IPS DF 6.9 (cell line): ENCODE data around the gene MYL2.
A peak's percentile ranks its signal among the peaks of the same experiment; 100 is the strongest.

Source experiments
- DNase-seq: peaks from one replicate; pipeline ENCODE4 v3.0.0-alpha.2; 2013; ENCODE audit warnings: low read depth, low spot score
- H3K27ac ChIP-seq: one replicate; pipeline ENCODE4 v1.5.1; 2013; ENCODE audit warnings: low read length, control low read depth
- H3K27me3 ChIP-seq: 2 replicates; pipeline ENCODE4 v1.6.1; 2013; ENCODE audit warnings: mild to moderate bottlenecking, low read length; ENCODE audit not compliant: control insufficient read depth, insufficient read depth
- H3K36me3 ChIP-seq: 2 replicates; pipeline ENCODE4 v1.6.1; 2013; ENCODE audit warnings: low read length; ENCODE audit not compliant: control insufficient read depth, insufficient read depth
- H3K4me1 ChIP-seq: 2 replicates; pipeline ENCODE4 v1.6.1; 2013; ENCODE audit warnings: low read length; ENCODE audit not compliant: control insufficient read depth, insufficient read depth
- H3K4me3 ChIP-seq: 2 replicates; pipeline ENCODE4 v1.5.1; 2013; ENCODE audit warnings: mild to moderate bottlenecking, low read length
- H3K9me3 ChIP-seq: 2 replicates; pipeline ENCODE4 v1.6.1; 2013; ENCODE audit warnings: low read length, inconsistent platforms; ENCODE audit not compliant: control insufficient read depth, insufficient read depth
- WGBS: extraction: QIAGEN DNeasy Blood & Tissue Kit; methylation state at CpG from one replicate; pipeline ENCODE4 v1.1.7; 2013; ENCODE audit warnings: mixed read lengths, missing lambda C conversion rate; ENCODE audit not compliant: insufficient read length, insufficient coverage; 5-methylcytosine and 5-hydroxymethylcytosine counted together

Gene MYL2

DNA sequence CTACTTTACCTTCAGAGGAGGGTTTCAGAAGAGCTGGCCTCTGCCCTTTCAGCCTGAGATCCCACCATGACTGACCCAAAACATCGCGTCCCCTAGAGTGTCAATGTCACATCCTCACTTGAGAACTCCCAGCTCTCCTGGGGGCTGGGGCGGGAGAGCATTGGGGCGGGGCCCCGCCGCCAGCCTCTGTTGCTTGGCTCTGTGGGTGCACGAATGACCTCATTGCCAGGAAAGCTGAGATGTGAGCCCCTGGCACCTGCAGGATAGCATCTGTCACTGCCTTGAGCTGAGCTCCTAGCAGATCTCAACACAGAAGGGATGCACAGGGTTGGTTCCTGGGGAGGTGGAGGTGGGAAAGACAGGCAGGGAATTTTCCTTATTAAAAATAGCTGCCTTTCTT is 20.6 kb upstream of the MYL2 start:
- no peaks in the 10 kb centered on the region for H3K36me3 ChIP-seq
- no peaks in the 10 kb centered on the region for H3K9me3 ChIP-seq
- no peak for DNase-seq
- no CpG with 5 or more reads among the region's 7 CpGs for WGBS
- peaks cover 4% of the 10 kb centered on the region for H3K4me1 ChIP-seq
- H3K4me3 ChIP-seq: no peak overlapping the region
- no peak overlapping the region for H3K27ac ChIP-seq
- H3K27me3 ChIP-seq: no peaks in the 10 kb centered on the region

DNA sequence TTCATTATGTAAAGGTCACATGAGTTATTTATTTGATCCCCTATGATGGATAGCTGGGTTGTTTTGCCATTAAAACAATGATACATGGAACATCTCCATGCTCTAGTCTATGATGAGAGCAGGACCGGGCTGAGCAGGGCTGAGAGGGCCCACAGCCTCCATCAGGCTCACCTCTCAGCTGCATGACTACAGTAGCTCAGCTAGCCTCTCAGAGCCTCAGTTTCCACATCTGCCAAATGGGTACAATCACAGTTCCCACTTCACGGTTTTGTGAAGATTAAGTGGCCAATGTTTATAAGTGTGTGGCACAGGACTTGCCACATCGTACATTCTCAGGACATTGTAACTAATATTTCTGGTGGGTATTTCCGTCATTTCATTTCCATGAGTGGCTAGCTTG is 19.9 kb upstream of the MYL2 start:
- no peaks in the 10 kb centered on the region for H3K9me3 ChIP-seq
- no peaks in the 10 kb centered on the region for H3K27me3 ChIP-seq
- H3K4me3 ChIP-seq: no peak overlapping the region
- H3K27ac ChIP-seq: no peak overlapping the region
- WGBS: no CpG with 5 or more reads among the region's 4 CpGs
- H3K36me3 ChIP-seq: no peaks in the 10 kb centered on the region
- DNase-seq: no peak
- peaks cover 4% of the 10 kb centered on the region for H3K4me1 ChIP-seq

DNA sequence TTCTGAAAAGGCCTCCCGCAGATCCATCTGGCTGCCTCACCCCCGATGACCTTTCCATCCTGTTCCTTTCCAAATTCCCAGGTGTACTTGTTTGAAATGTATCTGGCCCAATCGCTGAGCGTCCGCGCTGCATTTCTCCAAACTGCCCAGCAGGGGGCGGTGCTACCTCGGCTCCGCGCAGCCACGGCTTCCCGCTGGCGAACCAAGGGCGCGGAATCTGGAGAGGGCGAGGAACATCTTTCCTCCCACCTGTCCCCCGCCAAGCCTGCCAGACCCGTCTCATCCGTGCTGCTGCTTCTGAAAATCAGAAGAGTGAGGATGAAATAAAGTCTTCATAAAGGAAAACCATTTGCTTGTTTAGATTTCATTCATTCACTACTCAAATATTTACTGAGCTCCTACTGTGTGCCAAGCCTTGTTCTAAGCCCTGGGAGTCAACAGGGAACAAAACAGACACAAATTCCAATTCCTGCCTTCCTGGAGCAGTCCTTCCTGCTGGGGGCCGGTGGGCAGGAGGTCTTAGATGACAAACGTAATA is 16.8 kb upstream of the MYL2 start:
- no CpG with 5 or more reads among the region's 21 CpGs for WGBS
- H3K9me3 ChIP-seq: no peaks in the 10 kb centered on the region
- H3K27me3 ChIP-seq: no peaks in the 10 kb centered on the region
- no peak overlapping the region for H3K27ac ChIP-seq
- H3K36me3 ChIP-seq: no peaks in the 10 kb centered on the region
- peak; percentile 89 for DNase-seq
- peak overlapping the region; percentile 14; the same call in 1 of the 2 replicates for H3K4me3 ChIP-seq
- peaks cover 7% of the 10 kb centered on the region for H3K4me1 ChIP-seq

- Histone ChIP-seq H3K4me1 (peaks cover 10% of the 10 kb centered on the region), H3K27me3 (no peaks in the 10 kb centered on the region), H3K27ac (no peak overlapping the region), H3K4me3 (peak overlapping the region; percentile 17; the same call in 1 of the 2 replicates), H3K36me3 (no peaks in the 10 kb centered on the region), H3K9me3 (no peaks in the 10 kb centered on the region)
- no peak for DNase-seq
- WGBS: no CpG with 5 or more reads among the region's 13 CpGs
Measured at GRCh38 chr12:110936367-110937103, 16.2 kb upstream of the MYL2 start.

- Histone ChIP-seq H3K4me1 (peaks cover 8% of the 10 kb centered on the region), H3K27ac (no peak overlapping the region), H3K27me3 (no peaks in the 10 kb centered on the region), H3K36me3 (no peaks in the 10 kb centered on the region), H3K4me3 (no peak overlapping the region), H3K9me3 (no peaks in the 10 kb centered on the region)
- WGBS: no CpG with 5 or more reads among the region's 4 CpGs
- no peak for DNase-seq
Measured at GRCh38 chr12:110935588-110935987, 15.2 kb upstream of the MYL2 start.

GRCh38 chr12:110934093-110934852 is 13.9 kb upstream of the MYL2 start:
- Histone ChIP-seq H3K27me3 (no peaks in the 10 kb centered on the region), H3K36me3 (no peaks in the 10 kb centered on the region), H3K27ac (no peak overlapping the region), H3K4me1 (peaks cover 8% of the 10 kb centered on the region), H3K4me3 (no peak overlapping the region), H3K9me3 (no peaks in the 10 kb centered on the region)
- no CpG with 5 or more reads among the region's 3 CpGs for WGBS
- no peak for DNase-seq

- Histone ChIP-seq H3K27ac (no peak overlapping the region), H3K36me3 (no peaks in the 10 kb centered on the region), H3K9me3 (no peaks in the 10 kb centered on the region), H3K4me3 (no peak overlapping the region), H3K27me3 (no peaks in the 10 kb centered on the region), H3K4me1 (peaks cover 10% of the 10 kb centered on the region)
- no peak for DNase-seq
- no CpG with 5 or more reads among the region's 16 CpGs for WGBS
Measured at GRCh38 chr12:110933326-110933974, 13.1 kb upstream of the MYL2 start.

DNA sequence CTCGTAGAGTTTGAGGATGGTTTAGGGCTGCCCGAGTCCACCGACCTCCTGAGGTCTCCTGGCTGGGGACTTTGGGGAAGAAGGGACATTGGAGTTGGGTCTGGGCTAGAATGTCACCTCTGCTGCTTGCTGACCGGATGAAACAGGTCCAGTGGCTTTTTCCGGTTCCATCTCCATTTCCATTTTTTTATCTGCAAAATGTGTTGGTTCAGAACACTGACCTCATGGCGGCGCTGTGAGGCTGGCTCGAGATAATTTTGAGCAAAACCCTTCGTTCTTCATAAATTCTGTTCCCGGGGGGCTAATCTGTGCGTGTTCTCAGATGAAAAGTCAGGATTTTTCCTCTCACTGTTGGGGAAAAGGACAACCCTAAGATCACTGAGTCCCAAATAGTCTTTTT is 11.7 kb upstream of the MYL2 start:
- no peak for DNase-seq
- Histone ChIP-seq H3K9me3 (no peaks in the 10 kb centered on the region), H3K27ac (no peak overlapping the region), H3K36me3 (no peaks in the 10 kb centered on the region), H3K4me1 (peaks cover 10% of the 10 kb centered on the region), H3K4me3 (no peak overlapping the region), H3K27me3 (no peaks in the 10 kb centered on the region)
- WGBS: no CpG with 5 or more reads among the region's 11 CpGs

DNA sequence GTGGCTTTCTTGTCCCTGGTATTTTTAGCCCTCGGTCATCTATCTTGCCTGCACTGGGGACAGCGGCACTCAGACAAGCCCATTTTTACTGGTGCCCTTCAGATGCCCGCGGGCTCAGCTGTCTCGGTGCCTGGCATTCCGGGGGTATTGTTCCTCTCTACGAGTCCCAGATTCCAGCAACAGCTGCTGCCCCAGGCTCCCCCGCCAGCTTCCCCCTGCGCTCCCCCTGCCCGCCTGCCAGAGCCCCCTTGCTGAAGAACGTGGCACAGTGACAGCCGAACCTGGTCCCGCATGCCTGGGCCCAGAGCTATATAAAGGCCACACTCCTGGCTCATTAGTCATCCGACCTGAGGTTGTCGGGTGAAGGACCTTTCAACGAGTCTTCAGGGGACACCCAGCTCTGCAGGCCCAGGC is 10.9 kb upstream of the MYL2 start:
- no peaks in the 10 kb centered on the region for H3K9me3 ChIP-seq
- no peaks in the 10 kb centered on the region for H3K36me3 ChIP-seq
- no peak for DNase-seq
- H3K4me3 ChIP-seq: no peak overlapping the region
- no peak overlapping the region for H3K27ac ChIP-seq
- no CpG with 5 or more reads among the region's 16 CpGs for WGBS
- peaks cover 10% of the 10 kb centered on the region for H3K4me1 ChIP-seq
- no peaks in the 10 kb centered on the region for H3K27me3 ChIP-seq
